Lower leg skin (tissue), 4 donors: ENCODE measurements around the gene PRKX. TPM values are rescaled to one million over a fixed set of nuclear protein-coding genes. Genes with fewer than 3 reads are reported as not detected.
"Not testable (repeated sequence)": the region's sequence is repeated elsewhere in the genome, so short reads cannot be mapped to it uniquely, and the experiment has no call there.

Experiments used
- DNase-seq, 2 donors: peaks; one replicate each; pipeline ENCODE4 v3.0.0-alpha.2; 2019; ENCODE audit warnings: low spot score in 2 of 2
- H3K4me3 ChIP-seq: fragments of 200-600 bp; sonication (generic); 2 replicates; pipeline ENCODE4 v1.5.1; 2017; ENCODE audit warnings: mild to moderate bottlenecking, low read depth; ENCODE audit not compliant: poor library complexity, severe bottlenecking
- POLR2A ChIP-seq, 2 donors: fragments of 450-650 bp; IDR thresholded peaks; one replicate each; pipeline ENCODE4 v1.6.1; 2016 to 2017; ENCODE audit warnings: antibody characterized with exemption in 2 of 2, mild to moderate bottlenecking in 1 of 2, moderate library complexity in 1 of 2
- WGBS, 2 donors: methylation state at CpG; one replicate each; pipeline ENCODE4 v1.1.5; 2018; 5-methylcytosine and 5-hydroxymethylcytosine counted together
- intact Hi-C: fragments of 100-400 bp; cut with DNase I; formaldehyde crosslinking; loops from one replicate; pipeline ENCODE4 v1.15.0; 2023; ENCODE audit warnings: low total_unique reads
- total RNA-seq, 4 donors: library from RNA; depleted of rRNA; stranded (reverse); fragments of >200 nt; gene quantifications; one replicate each; pipeline ENCODE4 v1.1.0, GENCODE V29; 2016
- TF ChIP-seq, protein P1 (sequence below), 3 donors: fragments of 450-650 bp; IDR thresholded peaks; one replicate each; pipeline ENCODE4 v1.5.1; 2016; ENCODE audit warnings: antibody characterized with exemption in 3 of 3, mild to moderate bottlenecking in 3 of 3, moderate library complexity in 2 of 3

Gene PRKX
- total RNA-seq, 4 donors from 2014 or later: 21.3 to 29.2 (median 23.9) TPM

DNA sequence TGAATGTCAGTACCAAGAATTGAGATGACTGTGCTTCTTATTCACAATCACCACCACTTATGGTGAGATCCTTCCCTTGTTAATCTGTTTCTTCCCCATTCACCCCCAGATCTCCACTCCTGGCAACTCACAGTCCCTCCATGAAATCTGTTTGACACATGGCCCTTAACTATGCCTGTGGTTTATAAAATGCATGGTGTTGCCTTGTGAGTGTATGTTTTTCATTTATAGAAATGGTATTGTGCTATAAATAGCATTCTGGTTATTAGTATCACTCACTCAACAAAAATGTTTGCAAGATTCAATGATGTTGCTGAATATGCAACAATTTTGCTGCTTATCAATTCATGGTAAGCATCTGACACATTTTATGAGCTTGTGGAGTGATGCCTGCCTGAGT, 131.0 kb downstream of the PRKX start:
- no peak overlapping the region for H3K4me3 ChIP-seq
- intact Hi-C loops: no loop called here
- TF ChIP-seq POLR2A (IDR thresholded peaks at IDR 0.05): no peak
- TF ChIP-seq, protein P1, sequence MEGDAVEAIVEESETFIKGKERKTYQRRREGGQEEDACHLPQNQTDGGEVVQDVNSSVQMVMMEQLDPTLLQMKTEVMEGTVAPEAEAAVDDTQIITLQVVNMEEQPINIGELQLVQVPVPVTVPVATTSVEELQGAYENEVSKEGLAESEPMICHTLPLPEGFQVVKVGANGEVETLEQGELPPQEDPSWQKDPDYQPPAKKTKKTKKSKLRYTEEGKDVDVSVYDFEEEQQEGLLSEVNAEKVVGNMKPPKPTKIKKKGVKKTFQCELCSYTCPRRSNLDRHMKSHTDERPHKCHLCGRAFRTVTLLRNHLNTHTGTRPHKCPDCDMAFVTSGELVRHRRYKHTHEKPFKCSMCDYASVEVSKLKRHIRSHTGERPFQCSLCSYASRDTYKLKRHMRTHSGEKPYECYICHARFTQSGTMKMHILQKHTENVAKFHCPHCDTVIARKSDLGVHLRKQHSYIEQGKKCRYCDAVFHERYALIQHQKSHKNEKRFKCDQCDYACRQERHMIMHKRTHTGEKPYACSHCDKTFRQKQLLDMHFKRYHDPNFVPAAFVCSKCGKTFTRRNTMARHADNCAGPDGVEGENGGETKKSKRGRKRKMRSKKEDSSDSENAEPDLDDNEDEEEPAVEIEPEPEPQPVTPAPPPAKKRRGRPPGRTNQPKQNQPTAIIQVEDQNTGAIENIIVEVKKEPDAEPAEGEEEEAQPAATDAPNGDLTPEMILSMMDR (IDR thresholded peaks at IDR 0.05): no peak
- DNase-seq: no peak

DNA sequence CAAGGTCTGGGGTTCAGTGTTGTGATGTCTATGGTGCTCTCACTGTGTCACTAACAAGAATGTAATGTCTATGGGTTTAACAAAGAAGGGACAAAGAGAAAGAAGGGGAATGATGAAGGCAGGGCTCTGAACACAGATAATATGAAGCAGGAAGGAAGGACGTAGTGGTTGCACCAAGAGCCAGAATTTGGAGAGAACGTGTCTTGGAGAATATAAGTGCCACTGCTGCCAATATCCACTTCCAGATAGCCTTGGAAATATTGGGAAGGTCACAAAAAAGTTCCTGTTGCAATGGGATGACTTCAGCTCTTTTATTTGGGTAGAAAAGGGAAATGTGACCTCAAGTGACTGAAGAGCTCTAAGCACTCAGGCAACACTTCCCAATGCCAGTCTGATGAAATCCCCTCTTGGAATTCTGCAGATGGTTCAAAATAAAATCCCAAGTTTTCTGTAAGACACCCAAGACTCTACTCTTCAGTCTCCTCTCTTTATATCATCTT, 131.8 kb downstream of the PRKX start:
- no peak for DNase-seq
- H3K4me3 ChIP-seq: no peak overlapping the region
- no peak for TF ChIP-seq POLR2A (IDR thresholded peaks at IDR 0.05)
- TF ChIP-seq, protein P1 (IDR thresholded peaks at IDR 0.05): no peak
- WGBS, 2 donors: 58 to 80% methylated on average over 2 of the region's 2 CpGs
- intact Hi-C loops: no loop called here

DNA sequence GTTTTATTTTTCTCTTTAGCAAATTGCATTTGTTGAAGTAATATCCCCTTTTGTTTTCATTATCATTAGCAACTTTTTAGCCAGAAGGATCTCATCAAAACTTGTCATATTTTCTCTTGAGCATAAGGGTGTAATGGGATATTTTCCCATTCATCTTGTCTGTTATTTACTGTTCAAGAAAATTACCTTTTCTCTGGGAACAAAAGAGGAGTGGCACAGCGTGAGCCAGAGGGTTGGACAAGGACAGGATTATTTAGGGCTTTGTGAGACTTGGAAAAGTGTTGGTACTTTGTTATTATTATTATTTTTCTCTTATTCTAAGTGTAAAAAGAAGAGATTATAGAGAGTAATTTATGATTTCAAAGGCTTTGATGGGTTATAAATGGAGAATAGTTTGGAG, 135.9 kb downstream of the PRKX start:
- no peak for DNase-seq
- 54 to 74% methylated on average over 1 of the region's 1 CpG for WGBS, 2 donors
- no peak for TF ChIP-seq POLR2A (IDR thresholded peaks at IDR 0.05)
- TF ChIP-seq, protein P1 (IDR thresholded peaks at IDR 0.05): no peak
- intact Hi-C loops: no loop called here
- H3K4me3 ChIP-seq: no peak overlapping the region

DNA sequence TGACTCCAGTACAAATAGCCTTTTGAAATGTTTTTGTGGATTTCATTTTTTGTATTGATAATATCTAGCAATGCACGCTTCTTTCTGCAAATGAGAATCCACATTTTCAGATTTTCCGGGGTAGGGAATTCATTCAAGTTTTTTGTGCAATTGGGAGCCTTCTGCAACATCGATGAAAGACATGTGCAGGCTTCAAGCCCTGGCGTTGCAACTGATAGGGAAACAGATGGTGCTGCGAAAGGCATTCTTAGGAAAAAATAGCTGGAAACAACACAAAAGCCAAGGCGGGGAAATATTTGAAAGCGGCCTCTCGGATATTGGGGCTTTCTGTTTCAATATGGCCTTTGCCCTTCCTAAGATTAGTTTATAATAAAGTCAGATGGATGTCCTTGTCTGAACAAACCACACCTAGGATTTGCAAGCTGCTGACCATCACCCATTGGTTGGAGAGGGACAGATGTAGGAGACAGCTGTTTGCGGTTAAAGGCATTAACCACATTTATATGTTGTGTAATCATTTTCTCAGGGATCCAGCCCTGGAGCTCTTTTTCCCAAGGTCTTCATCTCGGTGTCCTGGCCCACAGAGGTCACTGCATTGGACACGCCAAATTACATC, 136.5 kb downstream of the PRKX start:
- 49 to 61% methylated on average over 11 of the region's 11 CpGs for whole genome bisulfite sequencing, 2 donors
- peak in 1 of 2 donors; percentile 13 for DNase-seq
- no peak for TF ChIP-seq POLR2A (IDR thresholded peaks at IDR 0.05)
- TF ChIP-seq, protein P1 (IDR thresholded peaks at IDR 0.05): no peak
- intact Hi-C loops: no loop called here
- no peak overlapping the region for H3K4me3 ChIP-seq

DNA sequence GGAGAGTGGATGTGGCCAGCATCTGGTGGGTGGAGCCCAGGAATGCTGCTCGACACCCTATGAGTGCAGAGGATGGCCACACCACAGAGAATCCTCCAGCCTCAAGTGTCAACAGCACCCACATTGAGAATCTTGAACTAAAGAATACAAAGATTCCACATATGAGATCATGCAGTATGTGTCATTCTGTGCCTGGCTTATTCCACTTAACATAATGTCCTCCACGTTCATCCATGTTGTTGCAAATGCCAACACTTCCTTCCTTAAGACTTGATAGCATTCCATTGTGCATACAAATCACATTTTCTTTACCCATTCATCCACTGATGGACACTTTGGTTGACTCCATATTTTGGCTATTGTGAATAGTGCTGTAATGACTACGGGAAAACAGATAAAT, 145.8 kb downstream of the PRKX start:
- no peak for TF ChIP-seq POLR2A (IDR thresholded peaks at IDR 0.05)
- TF ChIP-seq, protein P1 (IDR thresholded peaks at IDR 0.05): no peak
- intact Hi-C loops: no loop called here
- no peak for DNase-seq
- H3K4me3 ChIP-seq: no peak overlapping the region
- 65 to 74% methylated on average over 3 of the region's 3 CpGs for WGBS, 2 donors

DNA sequence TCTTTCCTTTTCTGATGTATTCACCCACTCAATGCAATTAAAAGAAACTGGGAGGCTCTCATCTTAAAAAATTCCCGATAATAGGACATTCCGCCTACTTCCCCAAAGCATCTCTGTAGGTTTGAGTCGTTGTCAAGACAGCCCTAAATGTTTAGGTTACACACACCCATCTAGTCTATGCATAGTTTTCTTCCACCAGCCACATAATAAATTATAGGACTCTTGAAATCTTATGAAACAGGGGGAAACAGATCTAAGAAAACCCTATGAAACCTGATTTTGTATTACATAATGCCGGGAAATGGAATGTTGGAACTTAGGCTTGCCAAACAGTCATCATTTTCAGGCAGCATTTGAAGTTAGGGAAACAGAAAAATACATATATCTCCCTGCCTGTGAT, 150.0 kb downstream of the PRKX start:
- WGBS, 2 donors: 49 to 63% methylated on average over 4 of the region's 4 CpGs
- intact Hi-C loops: no loop called here
- no peak for TF ChIP-seq POLR2A (IDR thresholded peaks at IDR 0.05)
- TF ChIP-seq, protein P1 (IDR thresholded peaks at IDR 0.05): no peak
- no peak overlapping the region for H3K4me3 ChIP-seq
- DNase-seq: no peak

DNA sequence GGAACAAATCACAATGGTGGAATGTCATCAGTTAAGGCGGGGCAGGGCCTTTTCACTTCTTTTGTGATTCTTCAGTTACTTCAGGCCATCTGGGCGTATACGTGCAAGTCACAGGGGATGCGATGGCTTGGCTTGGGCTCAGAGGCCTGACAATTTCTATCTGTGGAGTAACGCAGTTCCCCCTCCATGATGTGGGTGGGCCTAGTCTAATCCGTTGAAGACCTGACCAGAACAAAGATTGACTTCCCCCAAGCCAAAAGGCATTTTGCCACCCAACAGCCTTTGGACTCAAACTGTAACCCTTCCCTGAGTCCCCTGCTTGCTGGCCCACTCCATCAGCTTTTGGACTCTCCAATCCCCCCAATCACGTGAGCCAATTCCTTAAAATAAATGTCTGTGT, 153.4 kb downstream of the PRKX start:
- DNase-seq, intact Hi-C loops, H3K4me3 ChIP-seq: not testable (repeated sequence)
- WGBS, 2 donors: 89 to 98% methylated on average over 3 to 7 of the region's 7 CpGs
